ENCODE measurements around the gene MBOAT2.

Gene MBOAT2

GRCh38 chr2:9030190-9030589 lies 26.7 kb upstream of the MBOAT2 start:
- Histone ChIP-seq H3K36me3 (ENCODE audit: control insufficient read depth in 1 of 2, insufficient read depth in 2 of 2, low read depth in 1 of 2, low read length in 2 of 2) (no peaks in the 10 kb centered on the region), H2BK5ac (ENCODE audit: low read depth, low read length, poor library complexity, severe bottlenecking) (no peak overlapping the region), H2BK120ac (ENCODE audit: low read depth, low read length) (no peak overlapping the region), H3K9ac (ENCODE audit: low read length) (no peak overlapping the region), H3K4me3 (ENCODE audit: insufficient read depth in 1 of 2, low read depth in 1 of 2, low read length in 2 of 2) (no peak overlapping the region), H4K91ac (ENCODE audit: low read length) (no peak overlapping the region), H2BK12ac (ENCODE audit: low read length in 2 of 2) (no peak overlapping the region), H3K79me1 (replicated peaks; ENCODE audit: low read length, poor library complexity, severe bottlenecking) (no peaks in the 10 kb centered on the region), H3K23ac (ENCODE audit: low read length in 2 of 2) (no peak overlapping the region), H3K9me3 (ENCODE audit: control insufficient read depth, low read length) (no peaks in the 10 kb centered on the region), H2AK5ac (ENCODE audit: low read length, severe bottlenecking) (no peak overlapping the region), H3K14ac (ENCODE audit: low read length in 2 of 2) (no peak overlapping the region), H2AFZ (ENCODE audit: low read depth, low read length) (no peak overlapping the region), H4K8ac (ENCODE audit: low read length) (no peak overlapping the region), H3K4me1 (ENCODE audit: control insufficient read depth, insufficient read depth, low read depth, low read length) (peaks cover 5% of the 10 kb centered on the region), H3K4ac (ENCODE audit: low read depth in 1 of 2, low read length in 2 of 2) (no peak overlapping the region), H2BK15ac (ENCODE audit: low read depth, poor library complexity, severe bottlenecking) (no peak overlapping the region), H3K27ac (ENCODE audit: low read length, poor library complexity, severe bottlenecking) (no peak overlapping the region), H3K27me3 (ENCODE audit: control insufficient read depth in 1 of 2, insufficient read depth in 1 of 2, low read length in 2 of 2) (no peaks in the 10 kb centered on the region), H3K4me2 (ENCODE audit: low read length, poor library complexity, severe bottlenecking) (no peak overlapping the region), H3K18ac (ENCODE audit: low read depth in 1 of 2, low read length in 2 of 2) (no peak overlapping the region)
- no peak for DNase-seq
- 93% methylated on average over 5 of the region's 6 CpGs for WGBS

DNA sequence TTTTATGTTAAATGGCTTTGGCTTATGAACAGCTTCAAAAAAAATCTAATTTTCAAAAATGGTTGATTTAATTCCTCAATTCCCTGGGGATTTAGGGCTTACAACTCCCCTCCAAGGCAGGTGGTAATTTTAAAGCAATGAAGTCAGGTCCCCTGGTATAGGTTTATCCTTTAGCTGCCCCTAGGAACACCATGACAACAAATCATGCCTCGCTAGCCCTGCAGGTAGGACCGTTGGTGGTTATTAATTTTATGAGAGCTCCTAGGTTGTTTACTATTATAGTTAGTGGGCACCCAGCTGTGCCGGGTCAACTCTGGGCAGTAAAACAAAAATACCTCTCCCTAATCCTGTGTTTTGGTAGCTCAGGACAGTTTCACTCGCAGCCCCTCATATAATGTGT lies 26.2 kb upstream of the MBOAT2 start:
- DNase-seq: no peak
- Histone ChIP-seq H3K9ac (ENCODE audit: low read length) (no peak overlapping the region), H3K9me3 (ENCODE audit: control insufficient read depth, low read length) (no peaks in the 10 kb centered on the region), H2BK12ac (ENCODE audit: low read length in 2 of 2) (no peak overlapping the region), H3K18ac (ENCODE audit: low read depth in 1 of 2, low read length in 2 of 2) (no peak overlapping the region), H4K91ac (ENCODE audit: low read length) (no peak overlapping the region), H3K27ac (ENCODE audit: low read length, poor library complexity, severe bottlenecking) (no peak overlapping the region), H2AK5ac (ENCODE audit: low read length, severe bottlenecking) (no peak overlapping the region), H3K36me3 (ENCODE audit: control insufficient read depth in 1 of 2, insufficient read depth in 2 of 2, low read depth in 1 of 2, low read length in 2 of 2) (no peaks in the 10 kb centered on the region), H4K8ac (ENCODE audit: low read length) (no peak overlapping the region), H3K27me3 (ENCODE audit: control insufficient read depth in 1 of 2, insufficient read depth in 1 of 2, low read length in 2 of 2) (no peaks in the 10 kb centered on the region), H2AFZ (ENCODE audit: low read depth, low read length) (no peak overlapping the region), H3K79me1 (replicated peaks; ENCODE audit: low read length, poor library complexity, severe bottlenecking) (no peaks in the 10 kb centered on the region), H3K14ac (ENCODE audit: low read length in 2 of 2) (no peak overlapping the region), H3K4me2 (ENCODE audit: low read length, poor library complexity, severe bottlenecking) (no peak overlapping the region), H3K4ac (ENCODE audit: low read depth in 1 of 2, low read length in 2 of 2) (no peak overlapping the region), H3K4me3 (ENCODE audit: insufficient read depth in 1 of 2, low read depth in 1 of 2, low read length in 2 of 2) (no peak overlapping the region), H2BK120ac (ENCODE audit: low read depth, low read length) (no peak overlapping the region), H2BK15ac (ENCODE audit: low read depth, poor library complexity, severe bottlenecking) (no peak overlapping the region), H2BK5ac (ENCODE audit: low read depth, low read length, poor library complexity, severe bottlenecking) (no peak overlapping the region), H3K23ac (ENCODE audit: low read length in 2 of 2) (no peak overlapping the region), H3K4me1 (ENCODE audit: control insufficient read depth, insufficient read depth, low read depth, low read length) (peaks cover 5% of the 10 kb centered on the region)
- WGBS: 80% methylated on average over 3 of the region's 4 CpGs

- H3K23ac ChIP-seq (ENCODE audit: low read length in 2 of 2): no peak overlapping the region
- no peak overlapping the region for H3K4me2 ChIP-seq (ENCODE audit: low read length, poor library complexity, severe bottlenecking)
- no peaks in the 10 kb centered on the region for H3K27me3 ChIP-seq (ENCODE audit: control insufficient read depth in 1 of 2, insufficient read depth in 1 of 2, low read length in 2 of 2)
- DNase-seq: no peak
- no peak overlapping the region for H2BK120ac ChIP-seq (ENCODE audit: low read depth, low read length)
- no peak overlapping the region for H3K27ac ChIP-seq (ENCODE audit: low read length, poor library complexity, severe bottlenecking)
- 93% methylated on average over 4 of the region's 4 CpGs for WGBS
- no peak overlapping the region for H2BK5ac ChIP-seq (ENCODE audit: low read depth, low read length, poor library complexity, severe bottlenecking)
- H3K4ac ChIP-seq (ENCODE audit: low read depth in 1 of 2, low read length in 2 of 2): no peak overlapping the region
- H3K14ac ChIP-seq (ENCODE audit: low read length in 2 of 2): no peak overlapping the region
- no peaks in the 10 kb centered on the region for H3K9me3 ChIP-seq (ENCODE audit: control insufficient read depth, low read length)
- no peak overlapping the region for H3K4me3 ChIP-seq (ENCODE audit: insufficient read depth in 1 of 2, low read depth in 1 of 2, low read length in 2 of 2)
- H4K8ac ChIP-seq (ENCODE audit: low read length): no peak overlapping the region
- no peaks in the 10 kb centered on the region for H3K36me3 ChIP-seq (ENCODE audit: control insufficient read depth in 1 of 2, insufficient read depth in 2 of 2, low read depth in 1 of 2, low read length in 2 of 2)
- no peaks in the 10 kb centered on the region for H3K79me1 ChIP-seq (replicated peaks; ENCODE audit: low read length, poor library complexity, severe bottlenecking)
- no peak overlapping the region for H3K18ac ChIP-seq (ENCODE audit: low read depth in 1 of 2, low read length in 2 of 2)
- H2AK5ac ChIP-seq (ENCODE audit: low read length, severe bottlenecking): no peak overlapping the region
- H2BK15ac ChIP-seq (ENCODE audit: low read depth, poor library complexity, severe bottlenecking): no peak overlapping the region
- no peak overlapping the region for H3K9ac ChIP-seq (ENCODE audit: low read length)
- H2AFZ ChIP-seq (ENCODE audit: low read depth, low read length): no peak overlapping the region
- H3K4me1 ChIP-seq (ENCODE audit: control insufficient read depth, insufficient read depth, low read depth, low read length): no peaks in the 10 kb centered on the region
- H2BK12ac ChIP-seq (ENCODE audit: low read length in 2 of 2): no peak overlapping the region
- no peak overlapping the region for H4K91ac ChIP-seq (ENCODE audit: low read length)
Observed at GRCh38 chr2:9027884-9028283, 24.4 kb upstream of the MBOAT2 start.

DNA sequence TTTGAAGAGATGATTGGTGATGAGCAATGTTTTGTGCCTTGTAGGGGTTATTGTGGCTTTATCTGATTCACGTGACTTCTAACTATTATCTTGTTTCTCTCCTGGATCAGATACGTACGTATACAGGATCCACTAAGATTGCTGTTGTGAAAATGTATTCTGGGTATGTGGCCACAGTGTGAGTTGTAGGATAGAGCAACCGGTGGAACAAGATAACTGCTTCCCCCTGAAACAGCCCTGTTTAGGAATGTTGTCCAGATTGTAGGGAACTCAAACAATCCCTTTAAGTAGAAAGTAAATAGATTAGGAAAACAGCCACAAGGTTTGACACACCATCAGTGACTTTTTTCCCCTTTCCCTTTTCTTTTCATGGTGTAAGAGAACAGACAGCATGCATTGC lies 22.3 kb upstream of the MBOAT2 start:
- H4K91ac ChIP-seq (ENCODE audit: low read length): no peak overlapping the region
- no peak overlapping the region for H2BK5ac ChIP-seq (ENCODE audit: low read depth, low read length, poor library complexity, severe bottlenecking)
- no peak overlapping the region for H3K4ac ChIP-seq (ENCODE audit: low read depth in 1 of 2, low read length in 2 of 2)
- no peaks in the 10 kb centered on the region for H3K9me3 ChIP-seq (ENCODE audit: control insufficient read depth, low read length)
- H3K36me3 ChIP-seq (ENCODE audit: control insufficient read depth in 1 of 2, insufficient read depth in 2 of 2, low read depth in 1 of 2, low read length in 2 of 2): no peaks in the 10 kb centered on the region
- H3K9ac ChIP-seq (ENCODE audit: low read length): no peak overlapping the region
- H2BK120ac ChIP-seq (ENCODE audit: low read depth, low read length): no peak overlapping the region
- no peak overlapping the region for H3K4me3 ChIP-seq (ENCODE audit: insufficient read depth in 1 of 2, low read depth in 1 of 2, low read length in 2 of 2)
- H2BK15ac ChIP-seq (ENCODE audit: low read depth, poor library complexity, severe bottlenecking): no peak overlapping the region
- H2BK12ac ChIP-seq (ENCODE audit: low read length in 2 of 2): no peak overlapping the region
- H3K4me2 ChIP-seq (ENCODE audit: low read length, poor library complexity, severe bottlenecking): no peak overlapping the region
- H3K27ac ChIP-seq (ENCODE audit: low read length, poor library complexity, severe bottlenecking): no peak overlapping the region
- H4K8ac ChIP-seq (ENCODE audit: low read length): no peak overlapping the region
- H3K79me1 ChIP-seq (replicated peaks; ENCODE audit: low read length, poor library complexity, severe bottlenecking): no peaks in the 10 kb centered on the region
- no peak for DNase-seq
- H3K27me3 ChIP-seq (ENCODE audit: control insufficient read depth in 1 of 2, insufficient read depth in 1 of 2, low read length in 2 of 2): no peaks in the 10 kb centered on the region
- no peaks in the 10 kb centered on the region for H3K4me1 ChIP-seq (ENCODE audit: control insufficient read depth, insufficient read depth, low read depth, low read length)
- no peak overlapping the region for H2AK5ac ChIP-seq (ENCODE audit: low read length, severe bottlenecking)
- 96% methylated on average over 4 of the region's 4 CpGs for WGBS
- H2AFZ ChIP-seq (ENCODE audit: low read depth, low read length): no peak overlapping the region
- no peak overlapping the region for H3K14ac ChIP-seq (ENCODE audit: low read length in 2 of 2)
- no peak overlapping the region for H3K18ac ChIP-seq (ENCODE audit: low read depth in 1 of 2, low read length in 2 of 2)
- H3K23ac ChIP-seq (ENCODE audit: low read length in 2 of 2): no peak overlapping the region
